Cardiac fibroblast (primary cell): Measurements from ENCODE around the gene OR13J1.

Source experiments
- DNase-seq, 2 donors: peaks; one replicate each; pipeline versions ENCODE4 v3.0.0 to v3.0.0-alpha.2; 2010; ENCODE audit warnings: low read depth in 2 of 2
- H3K4me3 ChIP-seq, 2 donors: replicated peaks in 1 of 2; 1 replicate in 1 of 2; 2 replicates in 1 of 2; pipeline ENCODE4 v1.5.1; 2011; ENCODE audit warnings: low read depth in 2 of 2, low read length in 2 of 2, mild to moderate bottlenecking in 2 of 2, moderate library complexity in 1 of 2
- CTCF ChIP-seq: IDR thresholded peaks from one replicate; pipeline ENCODE4 v1.5.1; 2011; ENCODE audit warnings: low read depth, mild to moderate bottlenecking, low read length, inconsistent platforms

Gene OR13J1

GRCh38 chr9:35832814-35833213, 37.4 kb downstream of the OR13J1 start:
- TF ChIP-seq CTCF, result no peak
- H3K4me3 ChIP-seq, result no peak overlapping the region
- DNase-seq, result no peak

DNA sequence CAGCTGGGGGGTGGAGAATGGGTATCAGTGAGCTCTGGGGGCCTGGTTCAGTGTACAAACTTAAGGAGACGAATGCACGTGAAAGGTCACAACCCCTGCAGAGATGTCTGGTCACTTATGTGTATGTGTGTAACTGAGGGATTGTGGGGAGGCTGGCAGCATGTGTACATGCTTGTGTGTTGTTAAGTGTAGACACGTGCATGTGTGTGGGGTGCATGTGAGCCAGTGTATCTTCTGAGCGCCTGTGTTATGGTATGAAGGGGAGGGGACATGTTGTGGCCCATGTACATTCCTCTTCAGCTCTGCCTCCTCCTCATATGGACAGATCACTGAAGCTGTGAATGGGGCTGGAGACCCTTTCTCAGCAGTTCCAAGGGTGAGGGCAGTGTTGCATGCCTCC, 39.2 kb downstream of the OR13J1 start:
- H3K4me3 ChIP-seq, result no peak overlapping the region
- TF ChIP-seq CTCF, result no peak
- no peak for DNase-seq

GRCh38 chr9:35829764-35830096, 40.5 kb downstream of the OR13J1 start:
- peak overlapping the region; percentile 69 to 72 for H3K4me3 ChIP-seq
- TF ChIP-seq CTCF, result no peak
- DNase-seq, result no peak

- peak within 1 kb of the TSS; percentile 69 to 72 for H3K4me3 ChIP-seq
- no peak for TF ChIP-seq CTCF
- peak; percentile 87 to 95 for DNase-seq
Measured at GRCh38 chr9:35829084-35829763, 41.0 kb downstream of the OR13J1 start, which contains the start of gene TMEM8B. TMEM8B (plus strand) TSS chr9:35829228; CDS start chr9:35829448, 220 bp downstream.

- peak within 1 kb of the TSS; percentile 69 to 72 for H3K4me3 ChIP-seq
- TF ChIP-seq CTCF, result no peak
- no peak for DNase-seq
Measured at GRCh38 chr9:35828716-35829083, 41.5 kb downstream of the OR13J1 start, which contains the start of gene FAM221B. FAM221B (minus strand) TSS chr9:35828732; CDS start chr9:35826161, 2,571 bp downstream.

- no peak for TF ChIP-seq CTCF
- no peak overlapping the region for H3K4me3 ChIP-seq
- peak; percentile 56 to 61 for DNase-seq
Measured at GRCh38 chr9:35827486-35827885, 42.7 kb downstream of the OR13J1 start.

GRCh38 chr9:35826071-35826701, 44.0 kb downstream of the OR13J1 start:
- DNase-seq, result peak; percentile 82 to 83
- H3K4me3 ChIP-seq, result no peak overlapping the region
- peak; percentile 80 for TF ChIP-seq CTCF
